ENCODE data around the gene ATXN3L. TPM values are rescaled to one million over a fixed set of nuclear protein-coding genes. Genes with fewer than 3 reads are reported as not detected.

The ATXN3L gene
- total and polyA plus RNA-seq, 11 donors = not detected

GRCh38 chrX:13283950-13284546 lies 35.8 kb downstream of the ATXN3L start:
- no peak for DNase-seq
- Histone ChIP-seq H3K9me3 (peaks cover 0 to 16% (median 0%) of the 10 kb centered on the region in 12 donors), H3K27ac (no peak overlapping the region), H3K27me3 (peaks cover 0 to 16% (median 0%) of the 10 kb centered on the region in 9 donors), H3K4me3 (no peak overlapping the region), H3K36me3 (no peaks in the 10 kb centered on the region), H3K4me1 (no peaks in the 10 kb centered on the region)
- no peak for ATAC-seq
- intact Hi-C loops (cut with DNase I) = no loop called here
- no peak for TF ChIP-seq CTCF (IDR thresholded peaks at IDR 0.05)
- TF ChIP-seq POLR2A (IDR thresholded peaks at IDR 0.05) = no peak
- 60 to 86% (median 73%) methylated on average over 1 of the region's 1 CpG for WGBS, 4 donors

- no peaks in the 10 kb centered on the region for H3K4me1 ChIP-seq
- no peak overlapping the region for H3K4me3 ChIP-seq
- intact Hi-C loops (cut with DNase I) = no loop called here
- ATAC-seq = no peak
- no peaks in the 10 kb centered on the region for H3K36me3 ChIP-seq
- no peak for DNase-seq
- 52 to 79% (median 55%) methylated on average over 2 of the region's 2 CpGs for WGBS, 4 donors
- TF ChIP-seq CTCF (IDR thresholded peaks at IDR 0.05) (no peak), POLR2A (IDR thresholded peaks at IDR 0.05) (no peak)
- H3K27me3 ChIP-seq = peaks cover 0 to 19% (median 0%) of the 10 kb centered on the region in 9 donors
- no peak overlapping the region for H3K27ac ChIP-seq
- H3K9me3 ChIP-seq = peaks cover 0 to 16% (median 0%) of the 10 kb centered on the region in 12 donors
Measured at GRCh38 chrX:13283512-13283911, 36.3 kb downstream of the ATXN3L start.

- Histone ChIP-seq H3K4me1 (peaks cover 0 to 6% (median 0%) of the 10 kb centered on the region in 12 donors), H3K4me3 (no peak overlapping the region), H3K36me3 (no peaks in the 10 kb centered on the region), H3K27me3 (peaks cover 0 to 25% (median 0%) of the 10 kb centered on the region in 9 donors), H3K27ac (no peak overlapping the region), H3K9me3 (peaks cover 0 to 16% (median 0%) of the 10 kb centered on the region in 12 donors)
- intact Hi-C loops (cut with DNase I) = no loop called here
- TF ChIP-seq POLR2A (IDR thresholded peaks at IDR 0.05) (no peak), CTCF (IDR thresholded peaks at IDR 0.05) (no peak)
- no peak for ATAC-seq
- no peak for DNase-seq
- 79 to 97% (median 90%) methylated on average over 6 of the region's 6 CpGs for WGBS, 4 donors
Measured at GRCh38 chrX:13281289-13281688, 38.6 kb downstream of the ATXN3L start.

GRCh38 chrX:13279279-13280018 lies 40.4 kb downstream of the ATXN3L start:
- 76 to 86% (median 79%) methylated on average over 9 of the region's 9 CpGs for WGBS, 4 donors
- ATAC-seq = no peak

More at GRCh38 chrX:13279279-13280018, 40.4 kb downstream of the ATXN3L start:
- Histone ChIP-seq H3K9me3 (peaks cover 0 to 2% (median 0%) of the 10 kb centered on the region in 12 donors), H3K27ac (no peak overlapping the region), H3K4me1 (peaks cover 0 to 6% (median 0%) of the 10 kb centered on the region in 12 donors), H3K4me3 (no peak overlapping the region), H3K27me3 (peaks cover 0 to 40% (median 0%) of the 10 kb centered on the region in 9 donors), H3K36me3 (no peaks in the 10 kb centered on the region)
- no peak for DNase-seq
- TF ChIP-seq CTCF (IDR thresholded peaks at IDR 0.05) = no peak
- TF ChIP-seq POLR2A (IDR thresholded peaks at IDR 0.05) = no peak
- intact Hi-C loops (cut with DNase I) = no loop called here

All from heart left ventricle (tissue), 16 donors.